ENCODE results near the gene RBFOX1.

The RBFOX1 gene

GRCh38 chr16:7420843-7421242, 88.2 kb downstream of the RBFOX1 start:
- no peak for DNase-seq (ENCODE audit: low read depth)

- DNase-seq (ENCODE audit: low read depth): no peak
These were observed 88.9 kb downstream of the RBFOX1 start for GRCh38 chr16:7421578-7421977.

- DNase-seq (ENCODE audit: low read depth): no peak
These were observed 89.6 kb downstream of the RBFOX1 start for GRCh38 chr16:7422036-7422888.

- DNase-seq (ENCODE audit: low read depth): no peak
These were observed 90.9 kb downstream of the RBFOX1 start for GRCh38 chr16:7423434-7424044.

- no peak for DNase-seq (ENCODE audit: low read depth)
These were observed 93.5 kb downstream of the RBFOX1 start for GRCh38 chr16:7426161-7426560.

GRCh38 chr16:7431723-7432122, 99.1 kb downstream of the RBFOX1 start:
- no peak for DNase-seq (ENCODE audit: low read depth)

- DNase-seq (ENCODE audit: low read depth): no peak
These were observed 103.7 kb downstream of the RBFOX1 start for GRCh38 chr16:7436306-7436705.

- DNase-seq (ENCODE audit: low read depth): no peak
These were observed 104.6 kb downstream of the RBFOX1 start for GRCh38 chr16:7437135-7437804.

- no peak for DNase-seq (ENCODE audit: low read depth)
These were observed 105.2 kb downstream of the RBFOX1 start for GRCh38 chr16:7437843-7438242.

GRCh38 chr16:7438601-7439000, 106.0 kb downstream of the RBFOX1 start:
- DNase-seq (ENCODE audit: low read depth): no peak

GRCh38 chr16:7439518-7439917, 106.9 kb downstream of the RBFOX1 start:
- no peak for DNase-seq (ENCODE audit: low read depth)

- DNase-seq (ENCODE audit: low read depth): no peak
These were observed 108.3 kb downstream of the RBFOX1 start for GRCh38 chr16:7440886-7441400.

- no peak for DNase-seq (ENCODE audit: low read depth)
These were observed 109.4 kb downstream of the RBFOX1 start for GRCh38 chr16:7442050-7442449.

- no peak for DNase-seq (ENCODE audit: low read depth)
These were observed 110.5 kb downstream of the RBFOX1 start for GRCh38 chr16:7443142-7443541.

- DNase-seq (ENCODE audit: low read depth): no peak
These were observed 111.2 kb downstream of the RBFOX1 start for GRCh38 chr16:7443648-7444365.

- no peak for DNase-seq (ENCODE audit: low read depth)
These were observed 116.7 kb downstream of the RBFOX1 start for GRCh38 chr16:7449306-7449705.

- DNase-seq (ENCODE audit: low read depth): no peak
These were observed 117.2 kb downstream of the RBFOX1 start for GRCh38 chr16:7449808-7450207.

GRCh38 chr16:7450440-7450839, 117.8 kb downstream of the RBFOX1 start:
- no peak for DNase-seq (ENCODE audit: low read depth)

- no peak for DNase-seq (ENCODE audit: low read depth)
These were observed 119.4 kb downstream of the RBFOX1 start for GRCh38 chr16:7452090-7452489.

GRCh38 chr16:7456211-7456610, 123.6 kb downstream of the RBFOX1 start:
- DNase-seq (ENCODE audit: low read depth): no peak

- no peak for DNase-seq (ENCODE audit: low read depth)
These were observed 125.5 kb downstream of the RBFOX1 start for GRCh38 chr16:7458144-7458543.

GRCh38 chr16:7470344-7470743, 137.7 kb downstream of the RBFOX1 start:
- DNase-seq (ENCODE audit: low read depth): no peak

Data from iris pigment epithelial cell (primary cell).